Stomach (tissue), 4 donors: ENCODE measurements around the gene TRIM29.

Experiments used
- CTCF ChIP-seq, 7 experiments: fragments of 450-650 bp in 4 of 7; fragments of 200-600 bp in 3 of 7; sonication (generic) in 3 of 7; IDR thresholded peaks; one replicate each; pipeline ENCODE4 v1.5.1; 2016 to 2019; ENCODE audit warnings: antibody characterized with exemption in 7 of 7, control low read depth in 2 of 7, mild to moderate bottlenecking in 1 of 7
- POLR2AphosphoS5 ChIP-seq, 3 donors: sonication (generic); formaldehyde crosslinking; IDR thresholded peaks; one replicate each; pipeline ENCODE4 v1.6.1; 2016; ENCODE audit warnings: antibody characterized with exemption in 3 of 3

- TF ChIP-seq POLR2AphosphoS5 (IDR thresholded peaks at IDR 0.05) (no peak), CTCF (IDR thresholded peaks at IDR 0.05) (no peak)
Observed at GRCh38 chr11:120168108-120168959, 30.4 kb upstream of the TRIM29 start.
